Mesendoderm (in vitro differentiated cells): Measurements from ENCODE around the gene PTPRM.

Source experiments
- DNase-seq: peaks from one replicate; pipeline ENCODE4 v3.0.0; 2013
- H2AK5ac ChIP-seq: 2 replicates; pipeline ENCODE4 v1.6.1; 2013; ENCODE audit warnings: low read length, inconsistent platforms
- H2BK120ac ChIP-seq: 2 replicates; pipeline ENCODE4 v1.6.1; 2013; ENCODE audit warnings: low read depth, mild to moderate bottlenecking, low read length, moderate library complexity, mixed read lengths
- H2BK15ac ChIP-seq: replicated peaks from 2 replicates; pipeline ENCODE4 v1.6.1; 2013; ENCODE audit warnings: low read depth, mild to moderate bottlenecking, moderate library complexity
- H2BK5ac ChIP-seq: 2 replicates; pipeline ENCODE4 v1.6.1; 2013; ENCODE audit warnings: low read length, inconsistent platforms
- H3K18ac ChIP-seq: 2 replicates; pipeline ENCODE4 v1.6.1; 2013; ENCODE audit warnings: mild to moderate bottlenecking, low read length, mixed read lengths
- H3K23ac ChIP-seq: one replicate; pipeline ENCODE4 v1.6.1; 2013; ENCODE audit warnings: low read length
- H3K27ac ChIP-seq: 2 replicates; pipeline ENCODE4 v1.5.1; 2013; ENCODE audit warnings: low read depth, mild to moderate bottlenecking, inconsistent platforms, low read length, moderate library complexity
- H3K27me3 ChIP-seq: 2 replicates; pipeline ENCODE4 v1.6.1; 2013; ENCODE audit warnings: low read length, control low read depth, mild to moderate bottlenecking, inconsistent platforms; ENCODE audit not compliant: insufficient read depth, poor library complexity
- H3K36me3 ChIP-seq: 2 replicates; pipeline ENCODE4 v1.6.1; 2013; ENCODE audit warnings: low read length, inconsistent platforms; ENCODE audit not compliant: control insufficient read depth, insufficient read depth
- H3K4ac ChIP-seq: one replicate; pipeline ENCODE4 v1.6.1; 2013; ENCODE audit warnings: low read depth, mild to moderate bottlenecking, low read length, moderate library complexity
- H3K4me1 ChIP-seq: 2 replicates; pipeline ENCODE4 v1.6.1; 2013; ENCODE audit warnings: low read depth, low read length, inconsistent platforms; ENCODE audit not compliant: control insufficient read depth
- H3K4me2 ChIP-seq: 2 replicates; pipeline ENCODE4 v1.6.1; 2013; ENCODE audit warnings: low read length
- H3K4me3 ChIP-seq: 2 replicates; pipeline ENCODE4 v1.5.1; 2013; ENCODE audit warnings: mild to moderate bottlenecking, low read length
- H3K56ac ChIP-seq: one replicate; pipeline ENCODE4 v1.6.1; 2013; ENCODE audit warnings: low read length
- H3K79me1 ChIP-seq: 2 replicates; pipeline ENCODE4 v1.6.1; 2013; ENCODE audit warnings: low read length, inconsistent platforms
- H3K79me2 ChIP-seq: 2 replicates; pipeline ENCODE4 v1.6.1; 2013; ENCODE audit warnings: mild to moderate bottlenecking, low read length; ENCODE audit not compliant: control insufficient read depth, insufficient read depth
- H3K9ac ChIP-seq: 2 replicates; pipeline ENCODE4 v1.6.1; 2013; ENCODE audit warnings: low read length, inconsistent platforms
- H4K5ac ChIP-seq: one replicate; pipeline ENCODE4 v1.6.1; 2013; ENCODE audit warnings: low read length
- H4K8ac ChIP-seq: one replicate; pipeline ENCODE4 v1.6.1; 2013; ENCODE audit warnings: low read depth, mild to moderate bottlenecking, control low read depth, low read length, moderate library complexity
- WGBS: extraction: QIAGEN DNeasy Blood & Tissue Kit; methylation state at CpG from one replicate; pipeline ENCODE4 v1.1.7; 2013; ENCODE audit warnings: low lambda C conversion rate, missing lambda C conversion rate; ENCODE audit not compliant: insufficient coverage; ENCODE audit errors: extremely low coverage; 5-methylcytosine and 5-hydroxymethylcytosine counted together

Gene PTPRM

GRCh38 chr18:7645756-7646155 lies 78.6 kb downstream of the PTPRM start:
- H2BK120ac ChIP-seq = no peak overlapping the region
- no peak overlapping the region for H3K23ac ChIP-seq
- H2AK5ac ChIP-seq = no peak overlapping the region
- H3K9ac ChIP-seq = no peak overlapping the region
- H2BK5ac ChIP-seq = no peak overlapping the region
- no CpG with 5 or more reads among the region's 1 CpG for WGBS
- H3K56ac ChIP-seq = no peak overlapping the region
- no peak overlapping the region for H3K4me3 ChIP-seq
- H3K27ac ChIP-seq = no peak overlapping the region
- H3K79me1 ChIP-seq = peaks cover 2% of the 10 kb centered on the region
- H3K4me2 ChIP-seq = no peak overlapping the region
- no peak overlapping the region for H4K5ac ChIP-seq
- no peaks in the 10 kb centered on the region for H3K36me3 ChIP-seq
- H4K8ac ChIP-seq = no peak overlapping the region
- no peak for DNase-seq
- H3K4ac ChIP-seq = no peak overlapping the region
- H2BK15ac ChIP-seq = no peak overlapping the region
- no peaks in the 10 kb centered on the region for H3K27me3 ChIP-seq
- no peaks in the 10 kb centered on the region for H3K79me2 ChIP-seq
- H3K4me1 ChIP-seq = peaks cover 2% of the 10 kb centered on the region
- H3K18ac ChIP-seq = no peak overlapping the region

DNA sequence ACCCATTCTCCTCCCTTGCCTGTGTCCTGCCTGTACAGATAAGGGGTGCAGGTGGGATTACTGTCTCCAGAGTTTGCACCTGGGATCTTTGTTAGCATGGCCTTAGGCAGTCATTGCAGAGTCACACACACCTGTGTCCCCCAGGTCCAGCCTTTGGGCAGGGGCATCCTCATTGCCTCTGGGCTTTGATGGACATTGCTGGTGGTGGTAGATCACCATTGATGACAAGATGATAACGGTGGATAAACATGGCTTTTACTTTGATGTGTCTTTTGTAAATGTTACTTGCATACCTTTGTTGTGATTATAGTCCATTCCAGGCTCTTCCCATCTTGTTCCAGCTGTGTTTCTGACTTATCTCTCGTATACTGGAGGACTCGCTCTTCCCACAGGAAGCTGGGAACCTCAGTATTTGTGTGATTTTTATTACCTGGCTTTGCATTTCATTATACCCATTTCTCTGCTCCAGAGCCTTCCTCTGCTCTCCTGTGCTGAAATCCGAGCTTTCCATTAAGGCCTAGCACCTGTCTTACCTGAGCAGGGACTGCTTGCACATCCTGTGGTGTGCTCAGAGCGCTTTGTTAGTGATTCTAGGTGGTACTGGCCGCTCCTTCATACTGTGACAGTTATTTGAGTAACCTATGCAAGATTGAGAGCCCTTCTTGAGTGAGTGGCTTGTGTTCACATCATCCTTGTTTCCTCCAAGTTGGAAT lies 79.2 kb downstream of the PTPRM start:
- Histone ChIP-seq H3K4ac (no peak overlapping the region), H3K4me2 (no peak overlapping the region), H3K4me3 (no peak overlapping the region), H3K27ac (no peak overlapping the region), H3K4me1 (peaks cover 2% of the 10 kb centered on the region), H3K79me2 (no peaks in the 10 kb centered on the region), H3K56ac (no peak overlapping the region), H4K5ac (no peak overlapping the region), H3K18ac (no peak overlapping the region), H2BK120ac (no peak overlapping the region), H3K23ac (no peak overlapping the region), H3K9ac (no peak overlapping the region), H2AK5ac (no peak overlapping the region), H2BK15ac (no peak overlapping the region), H4K8ac (no peak overlapping the region), H3K27me3 (no peaks in the 10 kb centered on the region), H2BK5ac (no peak overlapping the region), H3K36me3 (no peaks in the 10 kb centered on the region), H3K79me1 (peaks cover 2% of the 10 kb centered on the region)
- no peak for DNase-seq
- WGBS = no CpG with 5 or more reads among the region's 6 CpGs

DNA sequence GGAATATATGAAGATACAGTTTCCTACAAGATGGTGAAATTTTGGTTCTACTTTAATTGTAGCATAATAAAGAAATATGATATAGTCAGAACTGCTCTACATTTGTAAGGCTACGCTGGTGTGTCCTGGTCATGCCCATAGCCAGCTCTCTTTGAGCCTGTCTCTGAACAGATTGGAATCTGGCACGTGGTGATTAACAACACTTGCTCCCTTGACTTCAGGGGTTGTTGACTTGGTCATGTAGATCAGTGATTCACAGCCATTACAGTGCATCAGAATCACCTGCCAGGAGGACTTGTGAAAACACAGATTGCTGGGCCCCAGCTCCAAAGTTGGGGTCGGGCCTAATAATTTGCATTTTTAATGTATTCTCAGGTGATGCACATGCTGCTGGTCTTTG lies 80.4 kb downstream of the PTPRM start:
- no CpG with 5 or more reads among the region's 3 CpGs for WGBS
- Histone ChIP-seq H3K4me3 (no peak overlapping the region), H3K18ac (no peak overlapping the region), H2BK15ac (no peak overlapping the region), H3K9ac (no peak overlapping the region), H3K56ac (no peak overlapping the region), H3K79me2 (no peaks in the 10 kb centered on the region), H4K5ac (no peak overlapping the region), H3K4ac (no peak overlapping the region), H2AK5ac (no peak overlapping the region), H3K4me1 (peaks cover 2% of the 10 kb centered on the region), H3K23ac (no peak overlapping the region), H4K8ac (no peak overlapping the region), H3K4me2 (no peak overlapping the region), H3K36me3 (no peaks in the 10 kb centered on the region), H3K27ac (no peak overlapping the region), H3K79me1 (peaks cover 2% of the 10 kb centered on the region), H2BK120ac (no peak overlapping the region), H2BK5ac (no peak overlapping the region), H3K27me3 (no peaks in the 10 kb centered on the region)
- no peak for DNase-seq

DNA sequence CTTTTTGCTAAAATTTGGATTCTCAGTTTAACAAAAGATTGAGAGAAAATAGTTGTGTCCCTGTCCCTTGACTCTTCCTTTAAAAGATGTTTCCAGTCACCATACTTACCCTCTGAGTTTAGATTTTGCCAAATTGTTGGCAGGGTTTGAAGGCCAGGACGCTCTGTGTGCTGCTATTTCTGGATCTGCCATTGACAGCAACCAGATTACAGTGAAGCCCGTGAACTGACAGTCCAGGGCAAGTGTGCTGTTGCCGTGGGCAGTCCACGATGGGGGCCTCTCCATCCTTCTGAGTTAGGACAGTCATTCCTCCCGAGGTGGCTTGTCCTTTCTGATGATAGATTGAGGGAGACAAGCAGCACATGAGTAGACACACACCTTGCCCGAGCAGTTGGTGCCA lies 89.9 kb downstream of the PTPRM start:
- DNase-seq = no peak
- WGBS = no CpG with 5 or more reads among the region's 6 CpGs
- Histone ChIP-seq H2BK15ac (no peak overlapping the region), H4K8ac (no peak overlapping the region), H2BK5ac (no peak overlapping the region), H3K56ac (no peak overlapping the region), H3K23ac (no peak overlapping the region), H4K5ac (no peak overlapping the region), H3K4me1 (peaks cover 8% of the 10 kb centered on the region), H3K27ac (no peak overlapping the region), H2AK5ac (no peak overlapping the region), H3K9ac (no peak overlapping the region), H3K79me2 (no peaks in the 10 kb centered on the region), H3K4me3 (no peak overlapping the region), H3K4ac (no peak overlapping the region), H3K79me1 (peaks cover 9% of the 10 kb centered on the region), H3K27me3 (no peaks in the 10 kb centered on the region), H3K4me2 (no peak overlapping the region), H3K36me3 (no peaks in the 10 kb centered on the region), H3K18ac (no peak overlapping the region), H2BK120ac (no peak overlapping the region)

- Histone ChIP-seq H3K27ac (no peak overlapping the region), H3K36me3 (no peaks in the 10 kb centered on the region), H3K4me1 (peaks cover 8% of the 10 kb centered on the region), H2AK5ac (no peak overlapping the region), H3K56ac (no peak overlapping the region), H2BK120ac (no peak overlapping the region), H3K4ac (no peak overlapping the region), H3K18ac (no peak overlapping the region), H3K27me3 (no peaks in the 10 kb centered on the region), H2BK15ac (no peak overlapping the region), H3K79me2 (no peaks in the 10 kb centered on the region), H3K9ac (no peak overlapping the region), H4K5ac (no peak overlapping the region), H3K4me2 (no peak overlapping the region), H3K23ac (no peak overlapping the region), H4K8ac (no peak overlapping the region), H3K79me1 (peaks cover 9% of the 10 kb centered on the region), H3K4me3 (no peak overlapping the region), H2BK5ac (no peak overlapping the region)
- no peak for DNase-seq
- no CpG with 5 or more reads among the region's 2 CpGs for WGBS
These were observed 90.8 kb downstream of the PTPRM start for GRCh38 chr18:7657937-7658336.

- H3K4me2 ChIP-seq = no peak overlapping the region
- no peak overlapping the region for H3K4me3 ChIP-seq
- H3K4ac ChIP-seq = no peak overlapping the region
- no peak overlapping the region for H2BK5ac ChIP-seq
- H3K27me3 ChIP-seq = no peaks in the 10 kb centered on the region
- no peak overlapping the region for H3K9ac ChIP-seq
- peak; percentile 61 for DNase-seq
- H3K56ac ChIP-seq = no peak overlapping the region
- H3K23ac ChIP-seq = no peak overlapping the region
- WGBS = no CpG with 5 or more reads among the region's 1 CpG
- H3K27ac ChIP-seq = no peak overlapping the region
- H3K36me3 ChIP-seq = no peaks in the 10 kb centered on the region
- H2BK120ac ChIP-seq = no peak overlapping the region
- peaks cover 8% of the 10 kb centered on the region for H3K4me1 ChIP-seq
- no peak overlapping the region for H3K18ac ChIP-seq
- H4K8ac ChIP-seq = no peak overlapping the region
- no peak overlapping the region for H2BK15ac ChIP-seq
- peaks cover 9% of the 10 kb centered on the region for H3K79me1 ChIP-seq
- H4K5ac ChIP-seq = no peak overlapping the region
- H3K79me2 ChIP-seq = no peaks in the 10 kb centered on the region
- H2AK5ac ChIP-seq = no peak overlapping the region
These were observed 91.6 kb downstream of the PTPRM start for GRCh38 chr18:7658701-7659100.
